HCT116 (cell line): ENCODE measurements around the gene EML1.

Source experiments
- CEBPB ChIP-seq: IDR thresholded peaks from 2 replicates; pipeline ENCODE4 v1.6.1; 2012; ENCODE audit warnings: low read depth
- CTCF ChIP-seq, 3 experiments: fragments of 200-600 bp in 1 of 3; sonication (generic) in 1 of 3; IDR thresholded peaks in 2 of 3; conservative IDR thresholded peaks in 1 of 3; 2 replicates each; pipeline ENCODE4 v1.5.1; 2012 to 2017; ENCODE audit warnings: low read depth in 2 of 3, low read length in 2 of 3, antibody characterized with exemption in 1 of 3, borderline replicate concordance in 1 of 3, control low read depth in 1 of 3, mild to moderate bottlenecking in 1 of 3, mixed read lengths in 1 of 3, mixed run types in 1 of 3, moderate library complexity in 1 of 3; ENCODE audit not compliant: insufficient read depth in 1 of 3
- EZH2 ChIP-seq: fragments of 200-600 bp; sonication (generic); IDR thresholded peaks from 2 replicates; pipeline ENCODE4 v1.6.1; 2017; ENCODE audit warnings: antibody characterized with exemption, mixed run types
- EZH2phosphoT487 ChIP-seq: fragments of 200-600 bp; IDR thresholded peaks from 2 replicates; pipeline ENCODE4 v1.6.1; 2018; ENCODE audit warnings: antibody characterized with exemption, borderline replicate concordance
- POLR2A ChIP-seq: IDR thresholded peaks from 2 replicates; pipeline ENCODE4 v1.7.0; 2011; ENCODE audit warnings: borderline replicate concordance; ENCODE audit not compliant: insufficient read depth, insufficient read length; ENCODE audit errors: extremely low read depth
- POLR2AphosphoS5 ChIP-seq: IDR thresholded peaks from 2 replicates; pipeline ENCODE4 v1.6.1; 2011; ENCODE audit warnings: mild to moderate bottlenecking, low read depth, low read length, moderate library complexity
- RAD21 ChIP-seq: IDR thresholded peaks from 2 replicates; pipeline ENCODE4 v1.6.1; 2012; ENCODE audit warnings: low read depth, mild to moderate bottlenecking
- SIN3A ChIP-seq: IDR thresholded peaks from 2 replicates; pipeline ENCODE4 v1.6.1; 2012; ENCODE audit warnings: low read depth
- SP1 ChIP-seq: IDR thresholded peaks from 2 replicates; pipeline ENCODE4 v1.6.1; 2012; ENCODE audit warnings: low read depth
- SRF ChIP-seq: IDR thresholded peaks from 2 replicates; pipeline ENCODE4 v1.6.1; 2012; ENCODE audit warnings: low read depth
- TCF7L2 ChIP-seq: IDR thresholded peaks from 2 replicates; pipeline ENCODE4 v1.7.0; 2011; ENCODE audit warnings: borderline replicate concordance, inconsistent platforms; ENCODE audit not compliant: insufficient read depth, insufficient read length; ENCODE audit errors: extremely low read depth
- YY1 ChIP-seq: IDR thresholded peaks from 2 replicates; pipeline ENCODE4 v1.6.1; 2011; ENCODE audit warnings: low read length, low read depth, moderate library complexity, mild to moderate bottlenecking; ENCODE audit not compliant: insufficient replicate concordance; ENCODE audit errors: extremely low read depth
- TF ChIP-seq, protein P1 (sequence below): IDR thresholded peaks from 2 replicates; pipeline ENCODE4 v1.6.1; 2012
- TF ChIP-seq, protein P2 (sequence below): IDR thresholded peaks from 2 replicates; pipeline ENCODE4 v1.6.1; 2012; ENCODE audit warnings: low read depth

GRCh38 chr14:99790978-99791376 is 2.2 kb upstream of the EML1 start:
- TF ChIP-seq EZH2, result no peak
- TF ChIP-seq CTCF (IDR thresholded peaks at IDR 0.05 in 2 of 3, conservative IDR thresholded peaks at IDR 0.05 in 1 of 3; ENCODE audit: borderline replicate concordance in 1 of 3, insufficient read depth in 1 of 3, low read depth in 2 of 3, low read length in 2 of 3), result no peak
- TF ChIP-seq, protein P1, sequence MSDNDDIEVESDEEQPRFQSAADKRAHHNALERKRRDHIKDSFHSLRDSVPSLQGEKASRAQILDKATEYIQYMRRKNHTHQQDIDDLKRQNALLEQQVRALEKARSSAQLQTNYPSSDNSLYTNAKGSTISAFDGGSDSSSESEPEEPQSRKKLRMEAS, result no peak
- TF ChIP-seq SP1, result no peak
- no peak for TF ChIP-seq SRF
- no peak for TF ChIP-seq POLR2A
- TF ChIP-seq SIN3A, result no peak
- no peak for TF ChIP-seq EZH2phosphoT487
- no peak for TF ChIP-seq RAD21
- TF ChIP-seq, protein P2, sequence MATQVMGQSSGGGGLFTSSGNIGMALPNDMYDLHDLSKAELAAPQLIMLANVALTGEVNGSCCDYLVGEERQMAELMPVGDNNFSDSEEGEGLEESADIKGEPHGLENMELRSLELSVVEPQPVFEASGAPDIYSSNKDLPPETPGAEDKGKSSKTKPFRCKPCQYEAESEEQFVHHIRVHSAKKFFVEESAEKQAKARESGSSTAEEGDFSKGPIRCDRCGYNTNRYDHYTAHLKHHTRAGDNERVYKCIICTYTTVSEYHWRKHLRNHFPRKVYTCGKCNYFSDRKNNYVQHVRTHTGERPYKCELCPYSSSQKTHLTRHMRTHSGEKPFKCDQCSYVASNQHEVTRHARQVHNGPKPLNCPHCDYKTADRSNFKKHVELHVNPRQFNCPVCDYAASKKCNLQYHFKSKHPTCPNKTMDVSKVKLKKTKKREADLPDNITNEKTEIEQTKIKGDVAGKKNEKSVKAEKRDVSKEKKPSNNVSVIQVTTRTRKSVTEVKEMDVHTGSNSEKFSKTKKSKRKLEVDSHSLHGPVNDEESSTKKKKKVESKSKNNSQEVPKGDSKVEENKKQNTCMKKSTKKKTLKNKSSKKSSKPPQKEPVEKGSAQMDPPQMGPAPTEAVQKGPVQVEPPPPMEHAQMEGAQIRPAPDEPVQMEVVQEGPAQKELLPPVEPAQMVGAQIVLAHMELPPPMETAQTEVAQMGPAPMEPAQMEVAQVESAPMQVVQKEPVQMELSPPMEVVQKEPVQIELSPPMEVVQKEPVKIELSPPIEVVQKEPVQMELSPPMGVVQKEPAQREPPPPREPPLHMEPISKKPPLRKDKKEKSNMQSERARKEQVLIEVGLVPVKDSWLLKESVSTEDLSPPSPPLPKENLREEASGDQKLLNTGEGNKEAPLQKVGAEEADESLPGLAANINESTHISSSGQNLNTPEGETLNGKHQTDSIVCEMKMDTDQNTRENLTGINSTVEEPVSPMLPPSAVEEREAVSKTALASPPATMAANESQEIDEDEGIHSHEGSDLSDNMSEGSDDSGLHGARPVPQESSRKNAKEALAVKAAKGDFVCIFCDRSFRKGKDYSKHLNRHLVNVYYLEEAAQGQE, result no peak
- peak; percentile 43 for TF ChIP-seq TCF7L2
- TF ChIP-seq POLR2AphosphoS5, result no peak
- peak; percentile 36; the same call in 1 of the 2 replicates for TF ChIP-seq CEBPB
- no peak for TF ChIP-seq YY1
